Activated T-helper 1 cell treated with anti-CD3 and anti-CD28 coated beads, Interleukin-2, amount 50 U/mL, for 16 hours (primary cell): Measurements from ENCODE around the gene PRKD2.

ENCODE experiments used
- DNase-seq, 2 donors: peaks; one replicate each; pipeline ENCODE4 v3.0.0-alpha.2; 2020; ENCODE audit warnings: low read depth in 1 of 2, low spot score in 1 of 2

The PRKD2 gene

GRCh38 chr19:46665072-46665471 is 51.8 kb downstream of the PRKD2 start:
- DNase-seq = no peak

- DNase-seq = peak; percentile 44 to 50
Observed at GRCh38 chr19:46661735-46662592, 55.0 kb downstream of the PRKD2 start.

- DNase-seq = peak; percentile 100
Observed at GRCh38 chr19:46661020-46661731, 55.7 kb downstream of the PRKD2 start, which contains the start of gene DACT3. Gene DACT3, minus strand, starts transcription at chr19:46661182. Its CDS starts 118 bp downstream, at chr19:46661064.

GRCh38 chr19:46660551-46661019 is 56.3 kb downstream of the PRKD2 start:
- DNase-seq = no peak

- no peak for DNase-seq
Observed at GRCh38 chr19:46660008-46660517, 56.9 kb downstream of the PRKD2 start.

- DNase-seq = no peak
Observed at GRCh38 chr19:46659151-46660007, 57.5 kb downstream of the PRKD2 start.

GRCh38 chr19:46656541-46656940 is 60.4 kb downstream of the PRKD2 start:
- no peak for DNase-seq

GRCh38 chr19:46654621-46655152 is 62.2 kb downstream of the PRKD2 start:
- no peak for DNase-seq

GRCh38 chr19:46650445-46650844 is 66.5 kb downstream of the PRKD2 start:
- no peak for DNase-seq

- DNase-seq = no peak
Observed at GRCh38 chr19:46648961-46649960, 67.7 kb downstream of the PRKD2 start.

GRCh38 chr19:46648060-46648960 is 68.6 kb downstream of the PRKD2 start:
- no peak for DNase-seq

GRCh38 chr19:46646402-46646801 is 70.5 kb downstream of the PRKD2 start:
- DNase-seq = no peak

GRCh38 chr19:46644720-46645119 is 72.2 kb downstream of the PRKD2 start:
- no peak for DNase-seq

- DNase-seq = no peak
Observed at GRCh38 chr19:46640656-46641055, 76.3 kb downstream of the PRKD2 start.

GRCh38 chr19:46639358-46640182 is 77.3 kb downstream of the PRKD2 start:
- DNase-seq = no peak

GRCh38 chr19:46637224-46637623 is 79.7 kb downstream of the PRKD2 start:
- DNase-seq = no peak

- DNase-seq = no peak
Observed at GRCh38 chr19:46635920-46636761, 80.8 kb downstream of the PRKD2 start, which contains the start of gene GNG8. Gene GNG8, minus strand, starts transcription at chr19:46636202. Its CDS starts 1,520 bp downstream, at chr19:46634682.
